GM18517 (cell line): ENCODE measurements around the gene SP6.
A peak's percentile ranks its signal among the peaks of the same experiment; 100 is the strongest.

Experiments
- ATAC-seq: cut with Tn5 transposase; IDR thresholded peaks from one replicate; pipeline ENCODE4 v1.9.1; 2021; ENCODE audit warnings: mild to moderate bottlenecking, moderate library complexity; ENCODE audit not compliant: unreplicated experiment

The SP6 gene

GRCh38 chr17:47857551-47858455 is 6.8 kb upstream of the SP6 start:
- ATAC-seq: no peak

GRCh38 chr17:47856830-47857229 is 5.9 kb upstream of the SP6 start:
- no peak for ATAC-seq

GRCh38 chr17:47855737-47856136 is 4.8 kb upstream of the SP6 start:
- ATAC-seq: no peak

- no peak for ATAC-seq
Measured at GRCh38 chr17:47853616-47854015, 2.7 kb upstream of the SP6 start.

GRCh38 chr17:47852113-47852949 is 1.4 kb upstream of the SP6 start:
- no peak for ATAC-seq

GRCh38 chr17:47851764-47852112 is 775 bp upstream of the SP6 start:
- no peak for ATAC-seq

- no peak for ATAC-seq
Measured at GRCh38 chr17:47850373-47850691, 631 bp downstream of the SP6 start.

- no peak for ATAC-seq
Measured at GRCh38 chr17:47848198-47848513, 2.8 kb downstream of the SP6 start.

GRCh38 chr17:47847341-47848197 is 3.4 kb downstream of the SP6 start:
- no peak for ATAC-seq

GRCh38 chr17:47846716-47847340 is 4.1 kb downstream of the SP6 start:
- ATAC-seq: no peak

- ATAC-seq: no peak
Measured at GRCh38 chr17:47845716-47846075, 5.3 kb downstream of the SP6 start.

- ATAC-seq: no peak
Measured at GRCh38 chr17:47844814-47845715, 5.9 kb downstream of the SP6 start.

- ATAC-seq: no peak
Measured at GRCh38 chr17:47844227-47844626, 6.7 kb downstream of the SP6 start.

- ATAC-seq: no peak
Measured at GRCh38 chr17:47843391-47843730, 7.6 kb downstream of the SP6 start.

- ATAC-seq: no peak
Measured at GRCh38 chr17:47841488-47842291, 9.3 kb downstream of the SP6 start.

GRCh38 chr17:47840742-47841487 is 10.0 kb downstream of the SP6 start, which contains the start of gene SCRN2:
SCRN2 (minus strand) TSS chr17:47841273; CDS start chr17:47840843, 430 bp downstream.
- ATAC-seq: peak; percentile 73

GRCh38 chr17:47840001-47840741 is 10.8 kb downstream of the SP6 start:
- ATAC-seq: no peak

- no peak for ATAC-seq
Measured at GRCh38 chr17:47839071-47839470, 11.9 kb downstream of the SP6 start.
